ENCODE measurements around the gene CTSF. TPM values are rescaled to one million over a fixed set of nuclear protein-coding genes. Genes with fewer than 3 reads are reported as not detected.
"Not testable (repeated sequence)": the region's sequence is repeated elsewhere in the genome, so short reads cannot be mapped to it uniquely, and the experiment has no call there.

CTSF gene
- total RNA-seq, 2 experiments from 2014 or later, result 3.7 to 4.3 TPM

DNA sequence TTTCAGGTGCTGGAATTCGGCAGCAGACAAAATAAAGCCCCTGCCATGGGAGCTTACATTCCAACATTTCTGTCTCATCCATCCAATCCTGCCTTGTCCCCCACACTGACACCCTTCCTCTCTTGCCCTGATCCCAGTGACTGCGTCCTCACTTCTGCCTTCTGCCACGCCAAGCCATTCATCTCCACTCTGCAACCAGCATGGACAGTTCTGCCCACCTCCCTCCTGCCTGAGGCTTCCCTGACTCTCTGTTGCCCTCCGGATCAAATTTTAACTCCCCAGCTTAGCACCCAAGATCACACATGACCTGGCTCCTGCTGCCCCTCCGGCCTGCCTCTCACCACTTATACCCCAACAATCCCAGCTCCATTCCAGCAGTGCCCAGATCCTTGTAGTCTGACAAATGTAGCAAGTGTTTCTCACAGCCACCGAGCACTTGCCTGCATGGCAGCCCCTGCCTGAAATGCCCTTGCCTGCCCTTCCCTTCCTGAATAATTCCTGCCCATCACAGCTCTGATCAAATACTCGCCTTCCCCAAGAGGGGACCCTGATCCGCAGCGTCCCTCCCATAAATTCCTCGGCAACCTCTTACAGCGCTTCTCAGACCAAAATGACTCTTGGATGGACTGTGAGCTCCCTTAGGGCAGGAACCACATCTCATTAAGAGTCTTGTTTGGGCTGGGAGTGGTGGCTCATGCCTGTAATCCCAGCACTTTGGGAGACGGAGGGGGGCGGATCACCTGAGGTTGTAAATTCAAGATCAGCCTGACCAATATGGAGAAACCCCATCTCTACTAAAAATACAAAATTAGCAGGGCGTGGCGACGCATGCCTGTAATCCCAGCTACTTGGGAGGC, 19.4 kb downstream of the CTSF start:
- ChIA-PET POLR2A (interaction anchor here (1.3 kb wide), 1 partner anchor 17 kb away, joined by 3 read pairs; no protein-coding TSS in a partner anchor), CTCF (no interaction called here)
- DNase-seq, result no peak
- Mint-ChIP-seq H3K27ac (no peak overlapping the region), H3K27me3 (peaks cover 15% of the 10 kb centered on the region), H3K9me3 (no peaks in the 10 kb centered on the region), H3K4me1 (peaks cover 16% of the 10 kb centered on the region), H3K36me3 (ENCODE audit: low read depth) (no peaks in the 10 kb centered on the region), H3K4me3 (no peak overlapping the region)

GRCh38 chr11:66548041-66548440, 20.4 kb downstream of the CTSF start:
- Mint-ChIP-seq H3K27me3 (peaks cover 15% of the 10 kb centered on the region), H3K36me3 (ENCODE audit: low read depth) (peaks cover 4% of the 10 kb centered on the region), H3K4me1 (peaks cover 25% of the 10 kb centered on the region), H3K4me3 (peak overlapping the region; percentile 15), H3K27ac (no peak overlapping the region), H3K9me3 (no peaks in the 10 kb centered on the region)
- ChIA-PET POLR2A (no interaction called here), CTCF (no interaction called here)
- DNase-seq, result no peak

DNA sequence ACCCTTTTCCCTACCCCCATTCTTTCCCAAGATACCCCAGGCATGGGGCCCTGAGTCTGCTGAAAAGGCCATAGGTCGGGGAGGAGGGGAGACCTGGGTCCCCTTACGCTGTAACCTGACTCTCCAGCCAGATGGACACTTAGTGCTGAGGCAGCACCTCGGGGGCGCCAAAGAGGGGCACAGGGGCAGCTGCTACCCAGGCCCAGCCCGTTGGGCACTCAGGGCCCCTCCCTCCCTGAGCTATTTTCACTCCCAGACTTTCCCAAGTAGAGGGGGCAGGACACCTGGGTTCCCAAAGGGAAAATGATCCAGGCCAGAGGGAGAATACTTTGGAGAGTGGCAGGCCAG, 20.8 kb downstream of the CTSF start:
- ChIA-PET CTCF (no interaction called here), POLR2A (interaction anchor here (2.6 kb wide), 1 partner anchor 91 kb away, joined by 23 read pairs; the partner anchor contains the start of gene RBM4)
- H3K4me1 Mint-ChIP-seq, result peaks cover 27% of the 10 kb centered on the region
- H3K27me3 Mint-ChIP-seq, result peaks cover 15% of the 10 kb centered on the region
- peak overlapping the region; percentile 15 for H3K4me3 Mint-ChIP-seq
- H3K27ac Mint-ChIP-seq, result no peak overlapping the region
- H3K9me3 Mint-ChIP-seq, result no peaks in the 10 kb centered on the region
- H3K36me3 Mint-ChIP-seq (ENCODE audit: low read depth), result peaks cover 7% of the 10 kb centered on the region
- no peak for DNase-seq

GRCh38 chr11:66546966-66547661, 21.3 kb downstream of the CTSF start:
- no peak for DNase-seq
- H3K4me3 Mint-ChIP-seq, result peak overlapping the region; percentile 79
- H3K27ac Mint-ChIP-seq, result peak overlapping the region; percentile 71
- H3K4me1 Mint-ChIP-seq, result peaks cover 32% of the 10 kb centered on the region
- no peaks in the 10 kb centered on the region for H3K9me3 Mint-ChIP-seq
- peaks cover 15% of the 10 kb centered on the region for H3K27me3 Mint-ChIP-seq
- ChIA-PET CTCF (interaction anchor here (1.5 to 1.7 kb wide), 3 partner anchors 25 to 131 kb away, joined by 3 to 17 read pairs (median 4); partner anchors contain the start of genes CCDC87, CCS and RBM4B), POLR2A (interaction anchor here (1.1 to 2.8 kb wide), 10 partner anchors 9 to 693 kb away, joined by 3 to 23 read pairs (median 12); partner anchors contain the start of genes DPP3, RBM14, RBM4 and RBM4B)
- H3K36me3 Mint-ChIP-seq (ENCODE audit: low read depth), result peaks cover 12% of the 10 kb centered on the region

GRCh38 chr11:66546368-66546965, 21.9 kb downstream of the CTSF start, which contains the start of gene ACTN3:
Gene ACTN3 (plus strand): TSS chr11:66546903. CDS start chr11:66546938, 35 bp downstream.
- peaks cover 18% of the 10 kb centered on the region for H3K36me3 Mint-ChIP-seq (ENCODE audit: low read depth)
- ChIA-PET CTCF (interaction anchor here (1.2 to 1.7 kb wide), 6 partner anchors 26 to 137 kb away, joined by 3 to 17 read pairs (median 4); partner anchors contain the start of genes CCDC87, CCS, DPP3 and RBM4B), POLR2A (interaction anchor here (0.8 to 2.8 kb wide), 23 partner anchors 9 to 693 kb away, joined by 3 to 23 read pairs (median 5); partner anchors contain the start of genes BBS1, DPP3, MRPL11 and RBM14)
- H3K27ac Mint-ChIP-seq, result peak within 1 kb of the TSS; percentile 71
- peaks cover 38% of the 10 kb centered on the region for H3K4me1 Mint-ChIP-seq
- no peaks in the 10 kb centered on the region for H3K9me3 Mint-ChIP-seq
- peak within 1 kb of the TSS; percentile 79 for H3K4me3 Mint-ChIP-seq
- H3K27me3 Mint-ChIP-seq, result peaks cover 15% of the 10 kb centered on the region
- peak; percentile 34 for DNase-seq

DNA sequence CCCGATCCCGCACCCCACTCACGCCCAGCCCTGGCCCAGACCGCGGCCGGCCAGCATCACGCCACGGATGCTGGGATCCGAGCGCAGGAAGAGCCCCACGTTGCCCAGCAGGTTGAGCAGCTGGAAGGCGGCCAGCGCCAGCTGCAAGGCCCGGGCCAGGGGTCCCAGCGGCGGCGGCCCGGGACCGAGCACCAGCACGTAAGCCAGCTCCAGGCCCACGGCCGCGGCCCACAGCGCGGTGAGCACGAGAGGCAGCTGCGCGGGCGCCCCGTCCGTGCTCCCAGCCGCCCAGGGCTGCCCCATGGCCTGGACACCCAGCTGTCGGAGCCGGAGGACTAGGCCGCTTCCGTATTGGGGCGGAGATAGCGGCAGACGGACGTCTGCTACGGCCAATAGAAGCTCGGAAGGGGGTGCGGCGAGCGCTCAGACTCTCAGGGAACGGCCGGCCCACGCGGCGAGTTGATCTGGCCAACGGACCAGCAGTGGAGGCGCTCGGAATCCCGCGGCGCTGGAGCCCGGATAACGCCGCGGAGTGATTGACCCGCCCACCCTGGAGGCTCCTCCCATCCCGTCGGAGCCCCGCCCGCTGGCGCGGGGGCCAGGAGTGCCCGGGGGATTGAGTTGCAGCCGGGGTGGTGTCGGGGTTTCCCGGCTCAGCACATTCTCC, 22.6 kb downstream of the CTSF start, which contains the start of gene ZDHHC24:
ZDHHC24 (minus strand) TSS at position 348 of the 667 bp plus-strand sequence; CDS start at position 303, 45 bp downstream.
- ChIA-PET POLR2A (interaction anchor here (0.7 to 2.8 kb wide), 24 partner anchors 9 to 694 kb away, joined by 3 to 23 read pairs (median 5); partner anchors contain the start of genes BBS1, DPP3, MRPL11 and RBM14), CTCF (interaction anchor here (1.2 to 1.7 kb wide), 6 partner anchors 26 to 136 kb away, joined by 3 to 17 read pairs (median 4); partner anchors contain the start of genes CCDC87, CCS, DPP3 and RBM4B)

DNA sequence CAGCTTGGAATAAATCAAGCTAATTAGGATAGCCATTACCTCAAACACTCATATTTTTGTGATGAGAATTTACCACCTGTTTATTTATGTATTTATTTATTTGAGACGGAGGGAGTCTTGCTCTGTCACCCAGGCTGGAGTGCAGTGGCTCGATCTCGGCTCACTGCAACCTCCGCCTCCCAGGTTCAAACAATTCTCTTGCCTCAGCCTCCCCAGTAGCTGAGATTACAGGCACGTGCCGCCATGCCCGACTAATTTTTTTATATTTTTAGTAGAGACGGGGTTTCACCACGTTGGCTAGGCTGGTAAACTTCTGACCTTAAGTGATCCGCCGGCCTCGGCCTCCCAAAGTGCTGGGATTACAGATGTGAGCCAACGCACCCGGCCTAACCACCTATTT, 23.5 kb downstream of the CTSF start:
- peaks cover 40% of the 10 kb centered on the region for H3K4me1 Mint-ChIP-seq

More for the DNA sequence above, 22.6 kb downstream of the CTSF start, which contains the start of gene ZDHHC24:
- H3K4me1 Mint-ChIP-seq, result peaks cover 40% of the 10 kb centered on the region
- H3K4me3 Mint-ChIP-seq, result peak within 1 kb of the TSS; percentile 79
- H3K9me3 Mint-ChIP-seq, result no peaks in the 10 kb centered on the region
- peaks cover 21% of the 10 kb centered on the region for H3K36me3 Mint-ChIP-seq (ENCODE audit: low read depth)
- DNase-seq, result peak; percentile 93
- H3K27me3 Mint-ChIP-seq, result peaks cover 13% of the 10 kb centered on the region
- H3K27ac Mint-ChIP-seq, result peak within 1 kb of the TSS; percentile 71

GRCh38 chr11:66543263-66544107, 24.9 kb downstream of the CTSF start:
- Mint-ChIP-seq H3K27me3 (peaks cover 2% of the 10 kb centered on the region), H3K36me3 (ENCODE audit: low read depth) (peaks cover 29% of the 10 kb centered on the region), H3K4me1 (peaks cover 40% of the 10 kb centered on the region), H3K9me3 (no peaks in the 10 kb centered on the region), H3K4me3 (peak overlapping the region; percentile 69), H3K27ac (peak overlapping the region; percentile 82)
- DNase-seq, result peak; percentile 82
- CTCF ChIA-PET, result interaction anchor here (1.6 kb wide), 1 partner anchor 135 kb away, joined by 5 read pairs; the partner anchor contains the start of gene RBM4B
- POLR2A ChIA-PET, result interaction anchor here (0.9 to 1.0 kb wide), 2 partner anchors 33 to 64 kb away, joined by 4 to 5 read pairs; partner anchors contain the start of genes BBS1 and DPP3

More for the DNA sequence above, 23.5 kb downstream of the CTSF start:
- Mint-ChIP-seq H3K27me3 (peaks cover 13% of the 10 kb centered on the region), H3K4me3 (peak overlapping the region; percentile 79), H3K36me3 (ENCODE audit: low read depth) (peaks cover 23% of the 10 kb centered on the region), H3K27ac (peak overlapping the region; percentile 65)
- CTCF ChIA-PET, result interaction anchor here (1.4 kb wide), 1 partner anchor 65 kb away, joined by 4 read pairs; the partner anchor contains the start of gene DPP3
- POLR2A ChIA-PET, result interaction anchor here (1.4 to 2.8 kb wide), 12 partner anchors 11 to 311 kb away, joined by 3 to 23 read pairs (median 12); partner anchors contain the start of genes BBS1, DPP3, RBM14 and RBM4
- not testable (repeated sequence) for H3K9me3 Mint-ChIP-seq, DNase-seq

GRCh38 chr11:66542362-66542761, 26.0 kb downstream of the CTSF start:
- peak overlapping the region; percentile 12 for H3K27ac Mint-ChIP-seq
- H3K27me3 Mint-ChIP-seq, result no peaks in the 10 kb centered on the region
- DNase-seq, result no peak
- peaks cover 32% of the 10 kb centered on the region for H3K36me3 Mint-ChIP-seq (ENCODE audit: low read depth)
- POLR2A ChIA-PET, result interaction anchor here (0.9 to 1.5 kb wide), 3 partner anchors 10 to 74 kb away, joined by 3 to 4 read pairs (median 4); partner anchors contain the start of genes DPP3 and RBM14
- peak overlapping the region; percentile 6 for H3K4me3 Mint-ChIP-seq
- H3K9me3 Mint-ChIP-seq, result no peaks in the 10 kb centered on the region
- H3K4me1 Mint-ChIP-seq, result peaks cover 40% of the 10 kb centered on the region
- CTCF ChIA-PET, result interaction anchor here (1.6 kb wide), 1 partner anchor 136 kb away, joined by 5 read pairs; the partner anchor contains the start of gene RBM4B

GRCh38 chr11:66541892-66542291, 26.5 kb downstream of the CTSF start:
- ChIA-PET POLR2A (interaction anchor here (0.9 to 1.5 kb wide), 3 partner anchors 9 to 75 kb away, joined by 3 to 4 read pairs (median 4); partner anchors contain the start of genes DPP3 and RBM14), CTCF (no interaction called here)
- Mint-ChIP-seq H3K4me1 (peaks cover 39% of the 10 kb centered on the region), H3K27me3 (no peaks in the 10 kb centered on the region), H3K27ac (peak overlapping the region; percentile 11), H3K9me3 (no peaks in the 10 kb centered on the region), H3K36me3 (ENCODE audit: low read depth) (peaks cover 36% of the 10 kb centered on the region), H3K4me3 (no peak overlapping the region)
- DNase-seq, result no peak

DNA sequence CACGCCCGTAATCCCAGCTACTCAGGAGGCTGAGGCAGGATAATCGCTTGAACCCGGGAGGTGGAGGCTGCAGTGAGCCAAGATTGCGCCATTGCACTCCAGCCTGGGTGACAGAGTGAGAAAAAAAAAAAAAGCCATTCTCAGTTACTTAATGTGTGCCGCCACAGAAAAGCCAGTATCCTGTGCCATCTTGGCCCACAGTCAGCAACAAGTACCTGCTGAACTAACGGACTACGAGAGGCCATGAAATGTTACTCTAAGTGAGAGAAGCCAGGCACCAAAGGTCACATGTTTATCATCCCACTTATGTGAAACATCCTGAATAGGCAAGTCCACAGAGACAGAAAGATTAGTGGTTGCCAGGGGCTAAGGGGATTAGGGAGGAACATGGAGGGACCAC, 27.8 kb downstream of the CTSF start:
- peaks cover 40% of the 10 kb centered on the region for H3K36me3 Mint-ChIP-seq (ENCODE audit: low read depth)
- H3K9me3 Mint-ChIP-seq, POLR2A ChIA-PET, DNase-seq, H3K27me3 Mint-ChIP-seq, CTCF ChIA-PET, H3K4me3 Mint-ChIP-seq, H3K27ac Mint-ChIP-seq: not testable (repeated sequence)
- H3K4me1 Mint-ChIP-seq, result peaks cover 33% of the 10 kb centered on the region

All from activated CD4-positive, alpha-beta memory T cell treated with anti-CD3 and anti-CD28 coated beads, Interleukin-2, amount 10 ng/mL, durations not matched to agents 7 days and 5 days (primary cell).